Astrocyte of the cerebellum (primary cell): ENCODE data around the gene PDK4.

Source experiments
- DNase-seq: peaks from one replicate; pipeline ENCODE4 v3.0.0-alpha.2; 2011; ENCODE audit warnings: low read depth
- H3K4me3 ChIP-seq: 2 replicates; pipeline ENCODE4 v1.5.1; 2011; ENCODE audit warnings: mild to moderate bottlenecking, low read depth, low read length, moderate library complexity
- in situ Hi-C: cut with HindIII; loops from 2 replicates; pipeline ENCODE4 v1.10.0; 2017; ENCODE audit warnings: low sequenced_read_pairs
- TF ChIP-seq, protein P1 (sequence below): IDR thresholded peaks from 2 replicates; pipeline ENCODE4 v1.5.1; 2012; ENCODE audit warnings: low read length, low read depth, moderate library complexity, mild to moderate bottlenecking; ENCODE audit errors: missing control alignments

The PDK4 gene

GRCh38 chr7:95596198-95597063, at the start of gene PDK4:
TSS of gene PDK4 (minus strand) at chr7:95596516. CDS start at chr7:95596293, 223 bp downstream.
- TF ChIP-seq, protein P1, sequence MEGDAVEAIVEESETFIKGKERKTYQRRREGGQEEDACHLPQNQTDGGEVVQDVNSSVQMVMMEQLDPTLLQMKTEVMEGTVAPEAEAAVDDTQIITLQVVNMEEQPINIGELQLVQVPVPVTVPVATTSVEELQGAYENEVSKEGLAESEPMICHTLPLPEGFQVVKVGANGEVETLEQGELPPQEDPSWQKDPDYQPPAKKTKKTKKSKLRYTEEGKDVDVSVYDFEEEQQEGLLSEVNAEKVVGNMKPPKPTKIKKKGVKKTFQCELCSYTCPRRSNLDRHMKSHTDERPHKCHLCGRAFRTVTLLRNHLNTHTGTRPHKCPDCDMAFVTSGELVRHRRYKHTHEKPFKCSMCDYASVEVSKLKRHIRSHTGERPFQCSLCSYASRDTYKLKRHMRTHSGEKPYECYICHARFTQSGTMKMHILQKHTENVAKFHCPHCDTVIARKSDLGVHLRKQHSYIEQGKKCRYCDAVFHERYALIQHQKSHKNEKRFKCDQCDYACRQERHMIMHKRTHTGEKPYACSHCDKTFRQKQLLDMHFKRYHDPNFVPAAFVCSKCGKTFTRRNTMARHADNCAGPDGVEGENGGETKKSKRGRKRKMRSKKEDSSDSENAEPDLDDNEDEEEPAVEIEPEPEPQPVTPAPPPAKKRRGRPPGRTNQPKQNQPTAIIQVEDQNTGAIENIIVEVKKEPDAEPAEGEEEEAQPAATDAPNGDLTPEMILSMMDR: no peak
- in situ Hi-C loops: no loop called here
- H3K4me3 ChIP-seq: peak within 1 kb of the TSS; percentile 58
- DNase-seq: no peak

DNA sequence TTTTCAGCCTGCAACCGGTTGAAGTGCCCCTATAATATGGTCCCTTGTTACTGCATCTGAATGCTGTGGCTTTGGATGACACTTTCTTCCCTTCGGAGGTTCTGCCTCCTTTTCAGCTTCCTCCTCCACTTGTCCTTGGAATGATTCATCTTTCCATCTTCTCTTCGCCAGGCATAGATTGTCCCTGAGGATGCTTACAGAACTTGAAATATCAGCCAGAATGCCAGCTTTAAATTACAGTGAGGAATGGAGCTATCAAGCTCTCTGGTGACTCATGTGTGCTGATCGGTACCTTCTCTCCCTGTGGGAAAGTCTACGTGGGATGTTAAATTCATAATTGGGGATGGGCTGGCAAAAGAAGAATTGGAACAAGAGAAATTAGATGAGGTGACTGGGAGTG, 45.9 kb upstream of the PDK4 start:
- in situ Hi-C loops: no loop called here
- TF ChIP-seq, protein P1: no peak
- H3K4me3 ChIP-seq: no peak overlapping the region
- no peak for DNase-seq

GRCh38 chr7:95636140-95636940, 40.0 kb upstream of the PDK4 start:
- DNase-seq: peak; percentile 24
- in situ Hi-C loops: no loop called here
- TF ChIP-seq, protein P1: no peak

GRCh38 chr7:95632609-95633008, 36.3 kb upstream of the PDK4 start:
- no peak overlapping the region for H3K4me3 ChIP-seq
- peak; percentile 52 for DNase-seq
- TF ChIP-seq, protein P1: no peak
- in situ Hi-C loops: no loop called here

More at GRCh38 chr7:95636140-95636940, 40.0 kb upstream of the PDK4 start:
- no peak overlapping the region for H3K4me3 ChIP-seq

- in situ Hi-C loops: no loop called here
- no peak for DNase-seq
These were observed 35.2 kb upstream of the PDK4 start for GRCh38 chr7:95631527-95631926.

More at GRCh38 chr7:95631527-95631926, 35.2 kb upstream of the PDK4 start:
- no peak overlapping the region for H3K4me3 ChIP-seq
- TF ChIP-seq, protein P1: no peak
